Duodenal mucosa (tissue), 2 donors: ENCODE results near the gene QRFP.

ENCODE experiments used
- H3K27ac ChIP-seq: one replicate; pipeline ENCODE4 v1.7.0; 2013; ENCODE audit warnings: low read depth, low read length
- H3K27me3 ChIP-seq, 2 donors: one replicate each; pipeline ENCODE4 v1.7.0; 2013; ENCODE audit warnings: low read length in 2 of 2, control low read depth in 1 of 2; ENCODE audit not compliant: insufficient read depth in 2 of 2, control insufficient read depth in 1 of 2
- H3K36me3 ChIP-seq, 2 donors: one replicate each; pipeline ENCODE4 v1.7.0; 2013; ENCODE audit warnings: low read length in 2 of 2, control low read depth in 1 of 2; ENCODE audit not compliant: insufficient read depth in 2 of 2, control insufficient read depth in 1 of 2
- H3K4me1 ChIP-seq, 2 donors: one replicate each; pipeline ENCODE4 v1.7.0; 2013; ENCODE audit warnings: low read length in 2 of 2, control low read depth in 1 of 2; ENCODE audit not compliant: insufficient read depth in 2 of 2, control insufficient read depth in 1 of 2
- H3K4me3 ChIP-seq, 2 donors: one replicate each; pipeline ENCODE4 v1.7.0; 2013; ENCODE audit warnings: low read length in 2 of 2, low read depth in 1 of 2
- H3K9ac ChIP-seq, 2 donors: one replicate each; pipeline ENCODE4 v1.7.0; 2013; ENCODE audit warnings: low read length in 2 of 2, low read depth in 1 of 2
- H3K9me3 ChIP-seq, 2 donors: one replicate each; pipeline ENCODE4 v1.7.0; 2013; ENCODE audit warnings: low read length in 2 of 2, control low read depth in 1 of 2; ENCODE audit not compliant: control insufficient read depth in 1 of 2

The QRFP gene

DNA sequence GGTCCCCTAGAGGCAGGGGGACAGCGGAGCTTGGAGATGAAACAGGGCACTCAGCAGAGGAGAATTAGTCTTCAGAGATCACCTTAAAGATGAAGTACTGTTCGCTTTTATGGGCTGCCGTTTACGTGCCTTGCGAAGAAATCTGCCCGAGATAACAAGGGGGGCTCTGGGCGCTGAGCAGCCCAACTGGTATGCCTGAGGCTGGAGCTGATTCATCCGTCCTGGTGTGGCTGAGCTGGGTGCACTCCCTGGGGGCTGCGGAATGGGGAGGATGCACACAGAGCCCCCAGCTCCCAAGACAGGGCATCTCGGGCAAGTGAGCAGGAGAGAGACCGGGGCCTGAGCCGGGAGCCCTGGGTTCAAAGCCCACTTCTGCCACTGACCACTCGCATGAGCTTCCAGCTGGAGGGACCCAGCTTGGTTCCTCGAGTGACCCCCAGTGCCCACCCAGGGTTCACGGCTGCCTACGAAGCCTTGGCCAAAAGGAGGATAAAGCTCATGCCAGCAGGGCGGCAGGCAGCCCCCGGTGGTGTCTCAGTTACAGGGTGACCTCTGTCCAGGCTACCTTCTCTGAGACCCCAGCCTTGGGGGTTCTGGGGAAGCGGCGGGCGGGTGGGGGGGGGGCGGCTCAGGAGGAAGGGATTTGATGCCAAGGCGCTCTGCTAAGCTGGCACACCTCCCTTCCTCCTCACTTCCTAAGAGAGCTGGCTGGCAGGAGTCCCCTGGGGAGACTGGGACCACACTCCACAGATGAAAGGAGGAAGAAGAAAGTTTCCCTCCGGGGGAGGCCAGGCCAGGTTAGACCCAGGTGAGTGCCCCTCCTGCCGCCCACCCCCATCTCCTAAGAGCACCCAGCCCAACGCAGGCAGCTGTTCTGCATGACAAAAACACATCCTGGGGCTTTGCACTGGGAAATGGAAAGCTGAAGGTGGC is 36.8 kb upstream of the QRFP start:
- peaks cover 6 to 23% of the 10 kb centered on the region in 2 donors for H3K4me1 ChIP-seq
- H3K27ac ChIP-seq: no peak overlapping the region
- H3K4me3 ChIP-seq: no peak overlapping the region
- no peak overlapping the region for H3K9ac ChIP-seq
- H3K36me3 ChIP-seq: no peaks in the 10 kb centered on the region
- H3K27me3 ChIP-seq: peaks cover 45 to 70% of the 10 kb centered on the region in 2 donors
- no peaks in the 10 kb centered on the region for H3K9me3 ChIP-seq

DNA sequence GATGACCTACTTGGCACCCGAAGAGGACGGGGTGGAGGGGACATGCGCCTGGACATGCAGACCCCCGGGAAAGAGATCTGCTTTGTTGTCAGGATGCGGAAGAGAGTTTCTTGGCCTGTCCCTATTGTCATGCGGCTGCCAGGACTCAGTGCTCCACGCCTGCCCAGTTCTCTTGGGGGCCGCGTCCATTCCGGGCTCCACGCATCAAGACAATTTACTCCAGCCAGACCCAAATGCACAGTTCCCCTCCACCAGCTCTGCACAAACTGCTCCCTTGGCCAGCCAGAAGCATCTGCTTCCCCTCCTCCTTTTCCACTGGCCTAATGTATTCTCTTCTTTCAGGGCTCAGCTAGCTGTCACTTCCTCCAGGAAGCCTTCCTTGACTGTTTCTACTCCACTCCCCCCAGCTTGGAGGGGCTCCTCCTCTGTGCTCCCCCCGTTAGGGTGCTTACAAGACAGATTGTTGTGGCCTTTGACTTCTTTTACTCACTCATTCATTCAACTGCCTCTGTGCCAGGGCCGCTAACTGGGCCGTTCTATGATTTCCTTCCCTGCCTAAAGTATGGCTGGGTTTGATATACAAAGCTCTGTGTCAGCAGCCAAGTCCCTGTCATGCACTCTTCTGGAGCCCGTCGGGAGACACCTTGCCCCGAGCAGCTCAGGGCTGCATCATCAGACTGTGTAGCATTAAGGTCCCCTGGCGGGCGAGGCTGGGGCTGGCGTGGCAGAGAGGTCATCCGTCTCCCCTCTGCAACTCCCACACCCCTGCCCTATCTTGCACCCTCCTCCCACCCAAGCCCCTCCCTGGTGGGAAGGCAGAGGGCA is 35.9 kb upstream of the QRFP start:
- Histone ChIP-seq H3K36me3 (no peaks in the 10 kb centered on the region), H3K27ac (no peak overlapping the region), H3K9ac (no peak overlapping the region), H3K4me1 (peaks cover 6 to 27% of the 10 kb centered on the region in 2 donors), H3K9me3 (no peaks in the 10 kb centered on the region), H3K27me3 (peaks cover 37 to 61% of the 10 kb centered on the region in 2 donors), H3K4me3 (no peak overlapping the region)

DNA sequence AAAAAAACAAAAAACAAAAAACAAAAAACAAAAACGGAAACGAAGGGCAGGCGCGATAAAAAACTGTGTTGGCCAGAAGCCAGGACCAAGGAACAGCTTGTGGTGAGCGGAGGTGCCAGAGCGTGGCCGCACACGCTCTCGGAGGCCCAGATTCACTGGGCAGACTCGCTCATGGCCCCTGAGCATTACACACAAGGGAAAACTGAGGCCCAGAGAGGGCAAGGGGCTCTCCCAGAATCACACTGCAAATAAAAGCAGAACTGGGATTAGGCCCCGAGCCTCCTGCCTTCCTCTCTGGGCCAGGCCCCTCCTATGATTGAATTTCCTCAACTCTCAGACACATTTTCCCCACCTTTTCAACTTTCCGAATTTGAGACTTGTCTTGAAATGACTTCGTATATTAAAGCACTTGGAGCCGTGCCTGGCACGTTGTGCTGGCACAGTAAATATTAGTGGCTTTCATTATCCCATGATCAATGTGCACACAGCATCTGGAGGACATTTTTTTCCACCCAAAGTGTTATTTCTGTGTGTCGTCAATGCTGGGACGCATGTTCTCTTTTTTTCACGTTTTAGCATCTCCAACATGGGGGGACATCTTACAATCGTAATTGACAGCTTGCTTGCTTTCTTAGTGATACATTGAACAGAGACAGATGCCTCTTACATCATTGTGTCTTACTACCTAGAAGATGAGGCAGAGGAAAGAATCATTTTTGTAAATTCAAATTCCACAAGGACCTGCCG is 35.1 kb upstream of the QRFP start:
- H3K27me3 ChIP-seq: peaks cover 29 to 53% of the 10 kb centered on the region in 2 donors
- H3K9me3 ChIP-seq: no peaks in the 10 kb centered on the region

DNA sequence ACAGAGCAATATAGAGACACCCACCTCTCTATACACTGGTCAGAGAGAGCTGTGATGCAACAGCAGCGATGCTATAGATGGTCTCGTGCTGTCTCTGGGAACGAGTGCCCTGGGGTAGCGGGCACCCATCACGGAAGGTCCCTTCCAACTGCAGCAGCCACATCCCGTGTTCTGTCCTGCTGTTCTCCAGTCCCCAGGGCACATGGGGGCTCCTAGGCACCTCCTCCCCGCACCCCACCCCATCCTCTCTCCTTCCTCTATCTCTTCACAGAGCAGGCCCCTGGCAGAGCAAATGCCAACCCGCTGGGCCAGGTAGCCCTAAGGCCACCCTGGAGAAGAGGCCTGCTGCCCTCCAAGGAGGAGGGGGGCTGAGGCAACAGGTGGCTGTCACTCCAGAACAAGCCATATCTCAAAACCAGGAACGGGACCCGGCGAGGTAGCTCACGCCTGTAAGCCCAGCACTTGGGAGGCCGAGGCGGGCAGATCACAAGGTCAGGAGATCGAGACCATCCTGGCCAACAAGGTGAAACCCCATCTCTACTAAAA is 34.3 kb upstream of the QRFP start:
- Histone ChIP-seq H3K36me3 (no peaks in the 10 kb centered on the region), H3K9me3 (no peaks in the 10 kb centered on the region), H3K27me3 (peaks cover 22 to 47% of the 10 kb centered on the region in 2 donors), H3K27ac (no peak overlapping the region), H3K4me1 (peaks cover 0 to 18% of the 10 kb centered on the region in 2 donors), H3K4me3 (no peak overlapping the region), H3K9ac (no peak overlapping the region)

More for the DNA sequence above, 35.1 kb upstream of the QRFP start:
- Histone ChIP-seq H3K4me1 (peaks cover 6 to 25% of the 10 kb centered on the region in 2 donors), H3K9ac (no peak overlapping the region), H3K36me3 (no peaks in the 10 kb centered on the region), H3K27ac (no peak overlapping the region), H3K4me3 (no peak overlapping the region)

DNA sequence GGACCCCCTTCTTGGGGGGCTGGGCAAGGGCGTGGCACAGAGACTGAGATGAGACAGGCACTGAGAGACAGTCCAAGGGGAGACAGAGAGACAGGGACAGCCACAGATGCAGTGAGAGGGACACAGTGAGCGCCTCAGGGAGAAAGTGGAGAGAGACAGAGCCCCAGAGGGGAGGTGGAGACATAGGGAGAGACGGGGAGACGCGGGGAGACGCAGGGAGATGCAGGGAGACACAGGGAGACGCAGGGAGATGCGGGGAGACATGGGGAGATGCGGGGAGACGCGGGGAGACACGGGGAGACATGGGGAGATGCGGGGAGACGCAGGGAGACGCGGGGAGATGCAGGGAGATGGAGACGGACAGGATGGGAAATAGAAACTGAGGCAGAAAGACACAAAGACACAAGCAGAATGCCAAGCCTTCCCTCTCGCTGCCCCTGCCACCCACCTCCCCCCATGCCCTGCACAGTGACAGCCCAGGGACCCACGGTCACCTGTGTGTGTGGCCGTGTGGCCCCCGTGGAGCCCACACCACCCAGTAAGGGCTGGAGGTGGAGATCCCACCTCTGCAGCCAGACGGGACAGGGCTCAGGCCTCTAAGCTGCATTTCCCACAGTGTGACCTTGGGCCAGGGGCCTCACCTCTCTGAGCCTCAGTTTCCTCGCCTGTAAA is 33.7 kb upstream of the QRFP start:
- Histone ChIP-seq H3K27ac (no peak overlapping the region), H3K4me1 (peaks cover 0 to 13% of the 10 kb centered on the region in 2 donors)

DNA sequence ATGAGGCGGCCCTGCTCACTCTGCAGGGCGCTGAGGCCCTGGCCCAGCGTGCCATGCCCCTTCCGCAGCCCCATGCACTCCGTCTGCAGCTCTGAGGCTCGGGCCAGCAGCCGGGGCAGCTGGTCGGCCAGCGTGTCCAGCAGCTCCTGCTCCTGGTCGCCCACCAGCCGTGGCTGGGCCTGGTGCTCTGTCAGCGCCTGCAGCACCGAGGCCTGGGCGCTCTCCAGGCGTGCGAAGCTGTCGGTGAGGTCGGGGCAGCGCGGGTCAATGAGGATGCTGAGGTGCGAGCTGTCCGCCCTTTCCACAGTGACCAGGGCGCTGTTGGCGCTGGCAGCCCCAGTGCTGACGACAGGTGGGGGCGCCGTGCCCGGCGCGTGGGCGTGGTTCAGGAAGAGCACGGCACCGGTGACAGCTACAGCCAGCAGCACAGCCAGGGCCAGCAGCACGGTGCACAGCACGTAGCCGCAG is 33.0 kb upstream of the QRFP start:
- no peak overlapping the region for H3K27ac ChIP-seq
- H3K4me1 ChIP-seq: peaks cover 0 to 10% of the 10 kb centered on the region in 2 donors
- H3K9ac ChIP-seq: no peak overlapping the region
- no peaks in the 10 kb centered on the region for H3K36me3 ChIP-seq
- no peak overlapping the region for H3K4me3 ChIP-seq
- no peaks in the 10 kb centered on the region for H3K9me3 ChIP-seq
- H3K27me3 ChIP-seq: peaks cover 12 to 39% of the 10 kb centered on the region in 2 donors

More for the DNA sequence above, 33.7 kb upstream of the QRFP start:
- Histone ChIP-seq H3K4me3 (no peak overlapping the region), H3K36me3 (no peaks in the 10 kb centered on the region), H3K27me3 (peaks cover 17 to 44% of the 10 kb centered on the region in 2 donors), H3K9me3 (no peaks in the 10 kb centered on the region), H3K9ac (no peak overlapping the region)

DNA sequence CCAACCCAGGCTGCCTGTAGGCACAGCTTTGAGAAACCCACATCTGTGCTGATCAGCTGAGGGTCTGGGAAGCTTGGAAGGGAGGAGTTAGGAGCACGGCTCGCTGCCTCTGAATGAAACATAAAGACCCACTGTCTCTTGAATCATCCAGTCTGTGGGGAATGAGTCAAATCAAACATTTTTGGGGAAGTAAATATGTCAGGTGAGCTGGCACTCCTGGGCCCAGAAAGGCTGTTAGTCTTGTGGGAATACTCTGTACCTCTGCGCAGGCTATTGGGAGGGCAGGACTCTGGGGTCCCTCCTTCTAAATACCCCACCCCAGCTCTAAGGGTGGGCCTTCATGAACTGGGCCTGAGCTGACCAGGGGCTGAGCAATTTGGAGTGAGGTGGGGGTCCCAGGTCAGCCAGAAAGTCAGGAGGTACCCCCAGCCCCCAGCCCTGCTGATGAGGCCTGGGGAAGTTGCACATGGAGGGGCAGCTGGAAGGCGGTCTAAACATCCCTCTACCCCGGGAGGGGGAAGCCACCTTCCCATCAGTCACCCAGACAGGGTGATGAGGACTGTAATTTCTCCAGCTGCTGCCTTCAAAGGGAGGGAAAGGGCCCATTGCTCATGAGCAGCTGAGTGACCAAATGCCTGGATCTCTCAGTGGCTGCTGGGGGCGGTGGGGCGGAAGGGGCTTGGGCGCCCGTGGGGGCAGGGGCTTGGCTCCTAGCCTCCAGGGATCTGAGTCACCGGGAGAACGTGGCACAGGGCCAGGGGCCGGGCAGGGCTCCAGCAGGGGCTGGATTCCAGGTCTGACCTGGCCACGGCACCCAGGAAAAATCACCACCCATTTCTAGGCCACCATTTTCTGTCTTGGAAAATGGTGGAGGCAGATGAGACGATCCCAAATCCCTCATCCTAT is 31.6 kb upstream of the QRFP start:
- Histone ChIP-seq H3K4me3 (no peak overlapping the region), H3K27me3 (peaks cover 10 to 37% of the 10 kb centered on the region in 2 donors), H3K9ac (no peak overlapping the region), H3K36me3 (no peaks in the 10 kb centered on the region), H3K9me3 (no peaks in the 10 kb centered on the region), H3K27ac (no peak overlapping the region), H3K4me1 (peaks cover 0 to 10% of the 10 kb centered on the region in 2 donors)

DNA sequence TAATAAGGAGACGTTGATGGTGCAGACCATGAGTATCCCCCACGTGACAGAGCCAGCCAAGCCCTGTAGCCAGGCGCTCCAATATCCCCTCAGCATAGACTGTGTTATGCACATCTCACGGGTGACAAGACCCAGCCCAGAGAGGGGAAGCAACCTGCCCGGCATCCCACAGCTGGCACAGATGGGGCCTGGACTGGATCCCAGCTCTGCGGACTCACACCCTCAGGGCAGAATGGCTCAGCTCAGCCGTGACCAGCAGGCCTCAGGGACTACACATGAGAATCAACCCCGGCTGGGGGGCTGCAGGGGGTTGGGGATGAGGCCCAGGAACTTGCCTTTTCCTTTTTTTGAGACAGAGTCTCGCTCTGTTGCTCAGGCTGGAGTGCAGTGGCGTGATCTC is 30.7 kb upstream of the QRFP start:
- Histone ChIP-seq H3K9me3 (no peaks in the 10 kb centered on the region), H3K27me3 (peaks cover under 1 to 36% of the 10 kb centered on the region in 2 donors), H3K27ac (no peak overlapping the region), H3K9ac (no peak overlapping the region), H3K4me3 (no peak overlapping the region), H3K4me1 (peaks cover 0 to 10% of the 10 kb centered on the region in 2 donors), H3K36me3 (no peaks in the 10 kb centered on the region)
